ENCODE results near the gene FBRSL1.

- no peak for TF ChIP-seq PATZ1 (CRISPR knock-in tag; IDR thresholded peaks at IDR 0.05; ENCODE audit: borderline replicate concordance)
- TF ChIP-seq RARB (CRISPR knock-in tag; IDR thresholded peaks at IDR 0.05): no peak
- no peak for TF ChIP-seq ZNF70 (CRISPR knock-in tag; IDR thresholded peaks at IDR 0.05)
Observed at GRCh38 chr12:132491138-132491663, 1.2 kb downstream of the FBRSL1 start.
